Ovary (tissue), 3 donors: ENCODE data around the gene SHTN1.

Experiments
- CTCF ChIP-seq, 3 donors: fragments of 450-650 bp in 2 of 3; fragments of 200-600 bp in 1 of 3; IDR thresholded peaks; one replicate each; pipeline versions ENCODE4 v1.5.1 to v1.8.0; 2016 to 2022; ENCODE audit warnings: antibody characterized with exemption in 3 of 3, mild to moderate bottlenecking in 1 of 3
- EP300 ChIP-seq: sonication (generic); formaldehyde crosslinking; IDR thresholded peaks from one replicate; pipeline ENCODE4 v1.6.1; 2017; ENCODE audit warnings: antibody characterized with exemption
- donor health status: DM: no; HTN: no; CAD: no.

- TF ChIP-seq EP300 = no peak
- TF ChIP-seq CTCF (IDR thresholded peaks at IDR 0.05) = no peak
These were observed 3.8 kb downstream of the SHTN1 start for GRCh38 chr10:117001144-117001543.
